ENCODE data around the gene RBM33. TPM values are rescaled to one million over a fixed set of nuclear protein-coding genes. Genes with fewer than 3 reads are reported as not detected.
"Not testable (repeated sequence)": the region's sequence is repeated elsewhere in the genome, so short reads cannot be mapped to it uniquely, and the experiment has no call there.

RBM33 gene
- polyA plus RNA-seq, 1 experiment = 5.0 TPM

DNA sequence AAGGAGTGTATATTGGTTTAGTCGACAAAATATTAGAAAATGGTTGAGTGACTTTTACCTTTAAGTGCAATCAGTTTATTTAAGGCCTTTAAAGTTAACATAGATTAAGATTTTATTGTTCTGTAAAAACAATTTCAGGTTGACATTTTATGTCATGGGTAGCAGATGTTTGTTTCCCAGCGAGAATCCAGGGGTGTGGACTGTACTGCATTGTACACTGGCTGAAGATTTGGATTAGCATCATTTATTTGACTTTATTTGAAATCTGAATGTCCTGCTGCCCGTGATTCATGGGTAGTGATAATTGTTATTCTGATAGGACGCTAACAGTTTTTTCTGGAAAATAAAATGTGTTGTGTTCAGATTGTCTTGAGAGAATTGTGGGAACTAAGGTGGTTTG is 39.3 kb downstream of the RBM33 start:
- DNase-seq (ENCODE audit: low read depth) = no peak
- no peak overlapping the region for H3K4me3 ChIP-seq (ENCODE audit: low read depth, low read length)
- H3K27me3 ChIP-seq (ENCODE audit: control insufficient read depth, insufficient read depth, low read length) = no peaks in the 10 kb centered on the region
- POLR2A ChIA-PET = no interaction called here
- CTCF ChIA-PET = interaction anchor here (1.2 kb wide), 1 partner anchor 20 kb away, joined by 3 read pairs; no protein-coding TSS in a partner anchor
- H3K36me3 ChIP-seq (ENCODE audit: control insufficient read depth, insufficient read depth, low read length) = peaks cover 5% of the 10 kb centered on the region; the same call in 1 of the 2 replicates
- TF ChIP-seq, protein P1, sequence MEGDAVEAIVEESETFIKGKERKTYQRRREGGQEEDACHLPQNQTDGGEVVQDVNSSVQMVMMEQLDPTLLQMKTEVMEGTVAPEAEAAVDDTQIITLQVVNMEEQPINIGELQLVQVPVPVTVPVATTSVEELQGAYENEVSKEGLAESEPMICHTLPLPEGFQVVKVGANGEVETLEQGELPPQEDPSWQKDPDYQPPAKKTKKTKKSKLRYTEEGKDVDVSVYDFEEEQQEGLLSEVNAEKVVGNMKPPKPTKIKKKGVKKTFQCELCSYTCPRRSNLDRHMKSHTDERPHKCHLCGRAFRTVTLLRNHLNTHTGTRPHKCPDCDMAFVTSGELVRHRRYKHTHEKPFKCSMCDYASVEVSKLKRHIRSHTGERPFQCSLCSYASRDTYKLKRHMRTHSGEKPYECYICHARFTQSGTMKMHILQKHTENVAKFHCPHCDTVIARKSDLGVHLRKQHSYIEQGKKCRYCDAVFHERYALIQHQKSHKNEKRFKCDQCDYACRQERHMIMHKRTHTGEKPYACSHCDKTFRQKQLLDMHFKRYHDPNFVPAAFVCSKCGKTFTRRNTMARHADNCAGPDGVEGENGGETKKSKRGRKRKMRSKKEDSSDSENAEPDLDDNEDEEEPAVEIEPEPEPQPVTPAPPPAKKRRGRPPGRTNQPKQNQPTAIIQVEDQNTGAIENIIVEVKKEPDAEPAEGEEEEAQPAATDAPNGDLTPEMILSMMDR (IDR thresholded peaks at IDR 0.05; ENCODE audit: insufficient read depth, low read depth, low read length) = no peak

DNA sequence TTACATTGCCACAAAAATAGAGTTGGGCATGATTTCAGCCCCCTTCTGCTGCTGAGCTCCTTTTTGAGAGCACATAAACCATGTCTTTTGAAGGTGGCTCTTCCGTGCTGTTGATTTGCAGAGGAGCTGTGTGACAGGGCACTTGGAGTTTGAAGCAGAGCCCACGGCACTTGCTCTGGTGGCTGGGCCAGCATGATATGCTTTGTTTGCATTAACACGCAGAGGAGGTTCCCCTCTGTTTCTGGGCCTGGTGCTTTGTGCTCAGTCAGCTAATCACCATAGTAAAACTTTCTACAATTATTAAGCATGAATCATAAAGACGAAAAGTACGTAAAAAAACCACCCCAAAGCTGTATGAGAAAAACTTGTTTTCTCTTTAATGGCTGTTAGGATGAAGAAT is 40.1 kb downstream of the RBM33 start:
- ChIA-PET POLR2A (no interaction called here), CTCF (interaction anchor here (1.2 kb wide), 1 partner anchor 19 kb away, joined by 3 read pairs; no protein-coding TSS in a partner anchor)
- DNase-seq (ENCODE audit: low read depth) = no peak

DNA sequence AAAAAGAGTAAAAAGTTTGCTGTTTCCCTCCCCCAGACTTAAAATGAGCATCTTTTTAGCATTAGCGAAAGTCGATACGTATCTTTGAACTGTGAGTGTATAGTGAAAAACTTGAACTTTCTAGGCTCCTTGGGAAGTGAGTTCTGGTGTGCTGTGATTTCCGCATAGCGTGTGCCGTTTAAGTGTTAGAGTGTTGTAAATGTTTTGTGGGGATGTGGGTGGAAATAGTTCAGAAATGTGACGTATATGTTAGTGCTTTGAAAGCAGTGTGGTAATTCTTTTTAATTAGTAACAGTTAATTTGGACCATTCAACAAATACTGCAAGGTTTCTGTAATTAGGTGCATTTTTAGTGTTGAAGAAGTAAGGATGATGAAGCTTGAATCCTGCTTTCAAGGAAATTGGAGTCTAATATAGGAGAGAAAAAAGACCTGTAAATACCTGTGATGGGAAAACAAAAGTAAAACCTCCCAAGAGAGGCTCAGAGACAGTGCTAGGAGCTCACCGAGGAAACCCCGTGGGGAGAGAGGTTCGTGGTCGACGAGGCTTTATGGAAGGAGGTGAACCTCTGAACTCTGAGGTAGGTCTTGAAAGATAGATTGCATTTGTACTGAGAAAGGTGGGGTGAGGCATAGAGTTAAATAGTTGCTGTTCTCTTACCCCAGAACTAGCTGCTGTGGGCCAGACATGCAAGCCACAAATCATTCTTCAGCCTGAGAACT is 40.8 kb downstream of the RBM33 start:
- H3K36me3 ChIP-seq (ENCODE audit: control insufficient read depth, insufficient read depth, low read length) = peaks cover 5% of the 10 kb centered on the region; the same call in 1 of the 2 replicates
- CTCF ChIA-PET = interaction anchor here (1.0 to 1.2 kb wide), 2 partner anchors 18 to 47 kb away, joined by 3 read pairs; no protein-coding TSS in a partner anchor

More for the DNA sequence above, 40.1 kb downstream of the RBM33 start:
- TF ChIP-seq, protein P1 (IDR thresholded peaks at IDR 0.05; ENCODE audit: insufficient read depth, low read depth, low read length) = no peak
- H3K36me3 ChIP-seq (ENCODE audit: control insufficient read depth, insufficient read depth, low read length) = peaks cover 5% of the 10 kb centered on the region; the same call in 1 of the 2 replicates
- H3K27me3 ChIP-seq (ENCODE audit: control insufficient read depth, insufficient read depth, low read length) = no peaks in the 10 kb centered on the region
- H3K4me3 ChIP-seq (ENCODE audit: low read depth, low read length) = no peak overlapping the region

DNA sequence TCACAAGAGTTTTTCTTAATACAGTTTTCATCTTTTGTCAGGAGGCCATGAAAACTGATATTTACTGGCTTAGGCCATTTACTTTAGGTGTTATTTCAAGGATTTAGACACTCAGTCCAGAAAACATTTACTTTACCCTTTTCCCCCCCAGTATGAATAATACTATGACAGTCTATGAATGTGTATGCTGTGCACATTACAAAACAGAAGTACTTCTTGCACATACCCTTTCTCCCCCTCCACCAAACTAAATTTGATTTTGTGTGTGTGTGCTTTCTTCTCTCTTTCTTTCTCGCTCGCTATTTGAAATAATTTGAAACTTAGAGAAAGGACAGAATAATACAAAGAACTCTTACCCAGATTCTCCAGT is 41.3 kb downstream of the RBM33 start:
- Histone ChIP-seq H3K27me3 (ENCODE audit: control insufficient read depth, insufficient read depth, low read length) (no peaks in the 10 kb centered on the region), H3K36me3 (ENCODE audit: control insufficient read depth, insufficient read depth, low read length) (peaks cover 3% of the 10 kb centered on the region; the same call in 1 of the 2 replicates), H3K4me3 (ENCODE audit: low read depth, low read length) (no peak overlapping the region)
- TF ChIP-seq, protein P1 (IDR thresholded peaks at IDR 0.05; ENCODE audit: insufficient read depth, low read depth, low read length) = no peak
- no peak for DNase-seq (ENCODE audit: low read depth)
- CTCF ChIA-PET = interaction anchor here (1.0 kb wide), 1 partner anchor 48 kb away, joined by 3 read pairs; no protein-coding TSS in a partner anchor
- POLR2A ChIA-PET = no interaction called here

More for the DNA sequence above, 40.8 kb downstream of the RBM33 start:
- TF ChIP-seq, protein P1 (IDR thresholded peaks at IDR 0.05; ENCODE audit: insufficient read depth, low read depth, low read length) = no peak
- Histone ChIP-seq H3K27me3 (ENCODE audit: control insufficient read depth, insufficient read depth, low read length) (no peaks in the 10 kb centered on the region), H3K4me3 (ENCODE audit: low read depth, low read length) (no peak overlapping the region)
- no peak for DNase-seq (ENCODE audit: low read depth)
- POLR2A ChIA-PET = no interaction called here

DNA sequence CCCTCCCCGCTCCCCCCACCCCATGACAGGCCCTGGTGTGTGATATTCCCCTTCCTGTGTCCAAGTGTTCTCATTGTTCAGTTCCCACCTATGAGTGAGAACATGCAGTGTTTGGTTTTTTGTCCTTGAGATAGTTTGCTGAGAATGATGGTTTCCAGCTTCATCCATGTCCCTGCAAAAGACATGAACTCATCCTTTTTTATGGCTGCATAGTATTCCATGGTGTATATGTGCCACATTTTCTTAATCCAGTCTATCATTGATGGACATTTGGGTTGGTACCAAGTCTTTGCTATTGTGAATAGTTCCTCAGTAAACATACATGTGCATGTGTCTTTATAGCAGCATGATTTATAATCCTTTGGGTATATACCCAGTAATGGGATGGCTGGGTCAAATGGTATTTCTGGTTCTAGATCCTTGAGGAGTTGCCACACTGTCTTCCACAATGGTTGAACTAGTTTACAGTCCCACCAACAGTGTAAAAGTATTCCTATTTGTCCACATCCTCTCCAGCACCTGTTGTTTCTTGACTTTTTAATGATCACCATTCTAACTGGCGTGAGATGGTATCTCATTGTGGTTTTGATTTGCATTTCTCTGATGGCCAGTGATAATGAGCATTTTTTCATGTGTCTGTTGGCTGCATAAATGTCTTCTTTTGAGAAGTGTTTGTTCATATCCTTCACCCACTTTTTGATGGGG is 42.3 kb downstream of the RBM33 start:
- CTCF ChIA-PET; POLR2A ChIA-PET; H3K36me3 ChIP-seq (ENCODE audit: control insufficient read depth, insufficient read depth, low read length); H3K27me3 ChIP-seq (ENCODE audit: control insufficient read depth, insufficient read depth, low read length); H3K4me3 ChIP-seq (ENCODE audit: low read depth, low read length); DNase-seq (ENCODE audit: low read depth): not testable (repeated sequence)

DNA sequence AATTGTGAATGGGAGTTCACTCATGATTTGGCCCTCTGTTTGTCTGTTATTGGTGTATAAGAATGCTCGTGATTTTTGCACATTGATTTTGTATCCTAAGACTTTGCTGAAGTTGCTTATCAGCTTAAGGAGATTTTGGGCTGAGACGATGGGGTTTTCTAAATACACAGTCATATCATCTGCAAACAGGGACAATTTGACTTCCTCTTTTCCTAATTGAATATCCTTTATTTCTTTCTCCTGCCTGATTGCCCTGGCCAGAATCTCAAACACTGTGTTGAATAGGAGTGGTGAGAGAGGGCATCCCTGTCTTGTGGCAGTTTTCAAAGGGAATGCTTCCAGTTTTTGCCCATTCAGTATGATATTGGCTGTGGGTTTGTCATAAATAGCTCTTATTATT is 43.8 kb downstream of the RBM33 start:
- CTCF ChIA-PET, POLR2A ChIA-PET: not testable (repeated sequence)

DNA sequence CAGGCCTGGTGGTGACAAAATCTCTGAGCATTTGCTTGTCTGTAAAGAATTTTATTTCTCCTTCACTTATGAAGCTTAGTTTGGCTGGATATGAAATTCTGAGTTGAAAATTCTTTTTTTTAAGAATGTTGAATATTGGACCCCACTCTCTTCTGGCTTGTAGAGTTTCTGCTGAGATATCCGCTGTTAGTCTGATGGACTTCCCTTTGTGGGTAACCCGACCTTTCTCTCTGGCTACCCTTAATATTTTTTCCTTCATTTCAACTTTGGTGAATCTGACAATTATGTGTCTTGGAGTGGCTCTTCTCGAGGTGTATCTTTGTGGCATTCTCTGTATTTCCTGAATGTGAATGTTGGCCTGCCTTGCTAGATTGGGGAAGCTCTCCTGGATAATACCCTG is 46.2 kb downstream of the RBM33 start:
- H3K27me3 ChIP-seq (ENCODE audit: control insufficient read depth, insufficient read depth, low read length); H3K36me3 ChIP-seq (ENCODE audit: control insufficient read depth, insufficient read depth, low read length); POLR2A ChIA-PET; DNase-seq (ENCODE audit: low read depth); CTCF ChIA-PET; H3K4me3 ChIP-seq (ENCODE audit: low read depth, low read length): not testable (repeated sequence)

More for the DNA sequence above, 43.8 kb downstream of the RBM33 start:
- H3K27me3 ChIP-seq (ENCODE audit: control insufficient read depth, insufficient read depth, low read length); DNase-seq (ENCODE audit: low read depth); H3K4me3 ChIP-seq (ENCODE audit: low read depth, low read length); H3K36me3 ChIP-seq (ENCODE audit: control insufficient read depth, insufficient read depth, low read length): not testable (repeated sequence)
